ENCODE data around the gene IVD. TPM values are rescaled to one million over a fixed set of nuclear protein-coding genes. Genes with fewer than 3 reads are reported as not detected.
A peak's percentile ranks its signal among the peaks of the same experiment; 100 is the strongest.

IVD gene
- total RNA-seq, 1 experiment from 2014 or later: 58.9 TPM

GRCh38 chr15:40421246-40422157 lies 15.9 kb downstream of the IVD start:
- Histone ChIP-seq H3K9me2 (replicated peaks; ENCODE audit: low read length) (no peaks in the 10 kb centered on the region), H2AFZ (ENCODE audit: low read length) (peak overlapping the region; percentile 15; the same call in 1 of the 2 replicates), H3K36me3 (ENCODE audit: low read depth, low read length) (0 out of 2 replicates have a peak, but pooled peaks cover 2% of the 10 kb centered on the region), H3K4me1 (ENCODE audit: insufficient read depth, low read length) (peaks cover 23% of the 10 kb centered on the region), H4K20me1 (ENCODE audit: low read length) (no peaks in the 10 kb centered on the region), H3K27me3 (ENCODE audit: low read length) (no peaks in the 10 kb centered on the region), H3F3A (ENCODE audit: low read length, unreplicated experiment) (peaks cover 9% of the 10 kb centered on the region), H3K9me3 (ENCODE audit: low read length) (no peaks in the 10 kb centered on the region), H3K4me2 (ENCODE audit: low read length) (peak overlapping the region; percentile 65), H3K79me2 (ENCODE audit: low read length) (no peaks in the 10 kb centered on the region), H3K27ac (ENCODE audit: low read length) (peak overlapping the region; percentile 31), H3K4me3 (ENCODE audit: low read length) (peak overlapping the region; percentile 36; the same call in 1 of the 2 replicates), H3K9ac (ENCODE audit: low read length) (no peak overlapping the region)
- peak; percentile 84 for ATAC-seq
- intact Hi-C loops (cut with micrococcal nuclease): loop anchor here (1.0 kb wide), 4 partner anchors 53 to 142 kb away; no protein-coding TSS in a partner anchor
- POLR2A ChIA-PET (ENCODE audit: unreplicated experiment): no interaction called here
- DNase-seq: peak; percentile 82
- CTCF ChIA-PET: interaction anchor here (0.6 to 2.1 kb wide), 6 partner anchors 54 to 142 kb away, joined by 3 to 10 read pairs (median 4); no protein-coding TSS in a partner anchor
- no peak for TF ChIP-seq EZH2 (IDR thresholded peaks at IDR 0.05; ENCODE audit: low read length, unreplicated experiment)
- TF ChIP-seq, protein P1, sequence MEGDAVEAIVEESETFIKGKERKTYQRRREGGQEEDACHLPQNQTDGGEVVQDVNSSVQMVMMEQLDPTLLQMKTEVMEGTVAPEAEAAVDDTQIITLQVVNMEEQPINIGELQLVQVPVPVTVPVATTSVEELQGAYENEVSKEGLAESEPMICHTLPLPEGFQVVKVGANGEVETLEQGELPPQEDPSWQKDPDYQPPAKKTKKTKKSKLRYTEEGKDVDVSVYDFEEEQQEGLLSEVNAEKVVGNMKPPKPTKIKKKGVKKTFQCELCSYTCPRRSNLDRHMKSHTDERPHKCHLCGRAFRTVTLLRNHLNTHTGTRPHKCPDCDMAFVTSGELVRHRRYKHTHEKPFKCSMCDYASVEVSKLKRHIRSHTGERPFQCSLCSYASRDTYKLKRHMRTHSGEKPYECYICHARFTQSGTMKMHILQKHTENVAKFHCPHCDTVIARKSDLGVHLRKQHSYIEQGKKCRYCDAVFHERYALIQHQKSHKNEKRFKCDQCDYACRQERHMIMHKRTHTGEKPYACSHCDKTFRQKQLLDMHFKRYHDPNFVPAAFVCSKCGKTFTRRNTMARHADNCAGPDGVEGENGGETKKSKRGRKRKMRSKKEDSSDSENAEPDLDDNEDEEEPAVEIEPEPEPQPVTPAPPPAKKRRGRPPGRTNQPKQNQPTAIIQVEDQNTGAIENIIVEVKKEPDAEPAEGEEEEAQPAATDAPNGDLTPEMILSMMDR (conservative IDR thresholded peaks at IDR 0.05; ENCODE audit: low read depth, low read length): peak; percentile 94
- no TSS peak for BruUV-seq (replicated peaks)

GRCh38 chr15:40424483-40425115 lies 19.0 kb downstream of the IVD start:
- no peaks in the 10 kb centered on the region for H3K36me3 ChIP-seq (ENCODE audit: low read depth, low read length)
- H4K20me1 ChIP-seq (ENCODE audit: low read length): no peaks in the 10 kb centered on the region
- H3K79me2 ChIP-seq (ENCODE audit: low read length): no peaks in the 10 kb centered on the region
- CTCF ChIA-PET: no interaction called here
- POLR2A ChIA-PET (ENCODE audit: unreplicated experiment): interaction anchor here (0.5 kb wide), 2 partner anchors 16 to 42 kb away, joined by 3 to 4 read pairs; partner anchors contain the start of gene KNSTRN
- no peak overlapping the region for H2AFZ ChIP-seq (ENCODE audit: low read length)
- H3K9me3 ChIP-seq (ENCODE audit: low read length): no peaks in the 10 kb centered on the region
- no peak overlapping the region for H3K9ac ChIP-seq (ENCODE audit: low read length)
- no peaks in the 10 kb centered on the region for H3K9me2 ChIP-seq (replicated peaks; ENCODE audit: low read length)
- no peak for DNase-seq
- BruUV-seq (replicated peaks): no TSS peak
- TF ChIP-seq, protein P1 (conservative IDR thresholded peaks at IDR 0.05; ENCODE audit: low read depth, low read length): no peak
- no peak for TF ChIP-seq EZH2phosphoT487 (IDR thresholded peaks at IDR 0.05; ENCODE audit: borderline replicate concordance, low read length)
- no peak for TF ChIP-seq EZH2 (IDR thresholded peaks at IDR 0.05; ENCODE audit: low read length, unreplicated experiment)
- H3K4me2 ChIP-seq (ENCODE audit: low read length): no peak overlapping the region
- intact Hi-C loops (cut with micrococcal nuclease): no loop called here
- H3K4me1 ChIP-seq (ENCODE audit: insufficient read depth, low read length): peaks cover 23% of the 10 kb centered on the region
- peaks cover 9% of the 10 kb centered on the region for H3F3A ChIP-seq (ENCODE audit: low read length, unreplicated experiment)
- no peak overlapping the region for H3K4me3 ChIP-seq (ENCODE audit: low read length)
- H3K27ac ChIP-seq (ENCODE audit: low read length): no peak overlapping the region
- H3K27me3 ChIP-seq (ENCODE audit: low read length): no peaks in the 10 kb centered on the region
- no peak for ATAC-seq

Data from PC-3 (cell line).